Stimulated activated CD4-positive, alpha-beta T cell treated with anti-CD3 and anti-CD28 coated beads, Interleukin-15, amount 100 ng/mL, for 48 hours (primary cell): Measurements from ENCODE around the gene VPS50.
"Not testable (repeated sequence)": the region's sequence is repeated elsewhere in the genome, so short reads cannot be mapped to it uniquely, and the experiment has no call there.

Source experiments
- DNase-seq, 2 donors: peaks; one replicate each; pipeline ENCODE4 v3.0.0-alpha.2; 2020; ENCODE audit warnings: low read depth in 2 of 2

The VPS50 gene

GRCh38 chr7:93238748-93239147, 6.6 kb downstream of the VPS50 start:
- no peak for DNase-seq

- DNase-seq: no peak
Observed at GRCh38 chr7:93239824-93240223, 7.7 kb downstream of the VPS50 start.

- DNase-seq: no peak
Observed at GRCh38 chr7:93242106-93242505, 9.9 kb downstream of the VPS50 start.

GRCh38 chr7:93245525-93246432, 13.6 kb downstream of the VPS50 start:
- DNase-seq: no peak

- DNase-seq: no peak
Observed at GRCh38 chr7:93249491-93250148, 17.5 kb downstream of the VPS50 start.

- DNase-seq: no peak
Observed at GRCh38 chr7:93258661-93259060, 26.5 kb downstream of the VPS50 start.

GRCh38 chr7:93262535-93262934, 30.4 kb downstream of the VPS50 start:
- no peak for DNase-seq

- DNase-seq: no peak
Observed at GRCh38 chr7:93265220-93265619, 33.1 kb downstream of the VPS50 start.

GRCh38 chr7:93279541-93279940, 47.4 kb downstream of the VPS50 start:
- DNase-seq: no peak

- no peak for DNase-seq
Observed at GRCh38 chr7:93284908-93285307, 52.7 kb downstream of the VPS50 start.

GRCh38 chr7:93293229-93293628, 61.1 kb downstream of the VPS50 start:
- no peak for DNase-seq

GRCh38 chr7:93298206-93298605, 66.0 kb downstream of the VPS50 start:
- no peak for DNase-seq

GRCh38 chr7:93298671-93299070, 66.5 kb downstream of the VPS50 start:
- no peak for DNase-seq

GRCh38 chr7:93301736-93302135, 69.6 kb downstream of the VPS50 start:
- DNase-seq: no peak

- no peak for DNase-seq
Observed at GRCh38 chr7:93307131-93307660, 75.0 kb downstream of the VPS50 start.

- no peak for DNase-seq
Observed at GRCh38 chr7:93307943-93308342, 75.8 kb downstream of the VPS50 start.

GRCh38 chr7:93310346-93310745, 78.2 kb downstream of the VPS50 start:
- DNase-seq: no peak

GRCh38 chr7:93314449-93314848, 82.3 kb downstream of the VPS50 start:
- DNase-seq: no peak

- DNase-seq: no peak
Observed at GRCh38 chr7:93315896-93316295, 83.7 kb downstream of the VPS50 start.

GRCh38 chr7:93316730-93317129, 84.6 kb downstream of the VPS50 start:
- DNase-seq: no peak

- no peak for DNase-seq
Observed at GRCh38 chr7:93320887-93321286, 88.7 kb downstream of the VPS50 start.

- DNase-seq: not testable (repeated sequence)
Observed at GRCh38 chr7:93326291-93326690, 94.1 kb downstream of the VPS50 start.
